ENCODE data around the gene ENOX1. TPM values are rescaled to one million over a fixed set of nuclear protein-coding genes. Genes with fewer than 3 reads are reported as not detected.
A peak's percentile ranks its signal among the peaks of the same experiment; 100 is the strongest.

Gene ENOX1
- polyA plus RNA-seq, 1 donor = 3.0 TPM

- H3K9me3 ChIP-seq (ENCODE audit: control insufficient read depth, low read depth, low read length) = no peaks in the 10 kb centered on the region
- H3K27ac ChIP-seq (ENCODE audit: low read length) = no peak overlapping the region
- DNase-seq = no peak
- no peaks in the 10 kb centered on the region for H3K36me3 ChIP-seq (ENCODE audit: control insufficient read depth, insufficient read depth, low read length)
- H3K4me3 ChIP-seq (ENCODE audit: low read length) = no peak overlapping the region
- no peaks in the 10 kb centered on the region for H3K27me3 ChIP-seq (ENCODE audit: control insufficient read depth, insufficient read depth, low read length)
- no peaks in the 10 kb centered on the region for H3K4me1 ChIP-seq (ENCODE audit: control insufficient read depth, insufficient read depth, low read length)
Measured at GRCh38 chr13:43522788-43523187, 264.0 kb downstream of the ENOX1 start.

GRCh38 chr13:43520351-43520750, 266.4 kb downstream of the ENOX1 start:
- Histone ChIP-seq H3K9me3 (ENCODE audit: control insufficient read depth, low read depth, low read length) (no peaks in the 10 kb centered on the region), H3K36me3 (ENCODE audit: control insufficient read depth, insufficient read depth, low read length) (no peaks in the 10 kb centered on the region), H3K4me3 (ENCODE audit: low read length) (no peak overlapping the region), H3K4me1 (ENCODE audit: control insufficient read depth, insufficient read depth, low read length) (no peaks in the 10 kb centered on the region), H3K27me3 (ENCODE audit: control insufficient read depth, insufficient read depth, low read length) (no peaks in the 10 kb centered on the region), H3K27ac (ENCODE audit: low read length) (no peak overlapping the region)
- no peak for DNase-seq
- WGBS (ENCODE audit: insufficient coverage, low lambda C conversion rate) = 72% methylated on average over 4 of the region's 5 CpGs

- H3K4me1 ChIP-seq (ENCODE audit: control insufficient read depth, insufficient read depth, low read length) = no peaks in the 10 kb centered on the region
- no peaks in the 10 kb centered on the region for H3K27me3 ChIP-seq (ENCODE audit: control insufficient read depth, insufficient read depth, low read length)
- H3K36me3 ChIP-seq (ENCODE audit: control insufficient read depth, insufficient read depth, low read length) = no peaks in the 10 kb centered on the region
- no peaks in the 10 kb centered on the region for H3K9me3 ChIP-seq (ENCODE audit: control insufficient read depth, low read depth, low read length)
- H3K4me3 ChIP-seq (ENCODE audit: low read length) = no peak overlapping the region
- DNase-seq = no peak
- no peak overlapping the region for H3K27ac ChIP-seq (ENCODE audit: low read length)
Measured at GRCh38 chr13:43518833-43519232, 267.9 kb downstream of the ENOX1 start.

GRCh38 chr13:43516401-43516833, 270.4 kb downstream of the ENOX1 start:
- H3K27me3 ChIP-seq (ENCODE audit: control insufficient read depth, insufficient read depth, low read length) = no peaks in the 10 kb centered on the region
- peak; percentile 5 to 26 for DNase-seq
- WGBS (ENCODE audit: insufficient coverage, low lambda C conversion rate) = no CpG with 5 or more reads among the region's 2 CpGs
- no peaks in the 10 kb centered on the region for H3K36me3 ChIP-seq (ENCODE audit: control insufficient read depth, insufficient read depth, low read length)
- no peaks in the 10 kb centered on the region for H3K9me3 ChIP-seq (ENCODE audit: control insufficient read depth, low read depth, low read length)
- H3K4me1 ChIP-seq (ENCODE audit: control insufficient read depth, insufficient read depth, low read length) = no peaks in the 10 kb centered on the region
- H3K4me3 ChIP-seq (ENCODE audit: low read length) = no peak overlapping the region
- H3K27ac ChIP-seq (ENCODE audit: low read length) = no peak overlapping the region

- WGBS (ENCODE audit: insufficient coverage, low lambda C conversion rate) = no CpG with 5 or more reads among the region's 1 CpG
- no peak for DNase-seq
- no peaks in the 10 kb centered on the region for H3K9me3 ChIP-seq (ENCODE audit: control insufficient read depth, low read depth, low read length)
- H3K27me3 ChIP-seq (ENCODE audit: control insufficient read depth, insufficient read depth, low read length) = no peaks in the 10 kb centered on the region
- H3K27ac ChIP-seq (ENCODE audit: low read length) = no peak overlapping the region
- H3K4me1 ChIP-seq (ENCODE audit: control insufficient read depth, insufficient read depth, low read length) = no peaks in the 10 kb centered on the region
- H3K36me3 ChIP-seq (ENCODE audit: control insufficient read depth, insufficient read depth, low read length) = no peaks in the 10 kb centered on the region
- H3K4me3 ChIP-seq (ENCODE audit: low read length) = no peak overlapping the region
Measured at GRCh38 chr13:43515531-43515930, 271.2 kb downstream of the ENOX1 start.

- Histone ChIP-seq H3K27ac (ENCODE audit: low read length) (no peak overlapping the region), H3K9me3 (ENCODE audit: control insufficient read depth, low read depth, low read length) (no peaks in the 10 kb centered on the region), H3K4me1 (ENCODE audit: control insufficient read depth, insufficient read depth, low read length) (no peaks in the 10 kb centered on the region), H3K4me3 (ENCODE audit: low read length) (no peak overlapping the region), H3K27me3 (ENCODE audit: control insufficient read depth, insufficient read depth, low read length) (no peaks in the 10 kb centered on the region), H3K36me3 (ENCODE audit: control insufficient read depth, insufficient read depth, low read length) (no peaks in the 10 kb centered on the region)
- DNase-seq = no peak
- no CpG with 5 or more reads among the region's 1 CpG for WGBS (ENCODE audit: insufficient coverage, low lambda C conversion rate)
Measured at GRCh38 chr13:43514311-43514710, 272.5 kb downstream of the ENOX1 start.

- Histone ChIP-seq H3K4me1 (ENCODE audit: control insufficient read depth, insufficient read depth, low read length) (no peaks in the 10 kb centered on the region), H3K27me3 (ENCODE audit: control insufficient read depth, insufficient read depth, low read length) (no peaks in the 10 kb centered on the region), H3K4me3 (ENCODE audit: low read length) (no peak overlapping the region), H3K36me3 (ENCODE audit: control insufficient read depth, insufficient read depth, low read length) (no peaks in the 10 kb centered on the region), H3K9me3 (ENCODE audit: control insufficient read depth, low read depth, low read length) (no peaks in the 10 kb centered on the region), H3K27ac (ENCODE audit: low read length) (no peak overlapping the region)
- 100% methylated on average over 1 of the region's 2 CpGs for WGBS (ENCODE audit: insufficient coverage, low lambda C conversion rate)
- DNase-seq = no peak
Measured at GRCh38 chr13:43512221-43512620, 274.6 kb downstream of the ENOX1 start.

GRCh38 chr13:43510956-43511901, 275.5 kb downstream of the ENOX1 start:
- Histone ChIP-seq H3K9me3 (ENCODE audit: control insufficient read depth, low read depth, low read length) (no peaks in the 10 kb centered on the region), H3K27ac (ENCODE audit: low read length) (no peak overlapping the region), H3K4me3 (ENCODE audit: low read length) (no peak overlapping the region), H3K4me1 (ENCODE audit: control insufficient read depth, insufficient read depth, low read length) (no peaks in the 10 kb centered on the region), H3K27me3 (ENCODE audit: control insufficient read depth, insufficient read depth, low read length) (no peaks in the 10 kb centered on the region), H3K36me3 (ENCODE audit: control insufficient read depth, insufficient read depth, low read length) (no peaks in the 10 kb centered on the region)
- 100% methylated on average over 2 of the region's 6 CpGs for WGBS (ENCODE audit: insufficient coverage, low lambda C conversion rate)
- no peak for DNase-seq

- no peaks in the 10 kb centered on the region for H3K9me3 ChIP-seq (ENCODE audit: control insufficient read depth, low read depth, low read length)
- no peaks in the 10 kb centered on the region for H3K36me3 ChIP-seq (ENCODE audit: control insufficient read depth, insufficient read depth, low read length)
- H3K27me3 ChIP-seq (ENCODE audit: control insufficient read depth, insufficient read depth, low read length) = no peaks in the 10 kb centered on the region
- no peak overlapping the region for H3K27ac ChIP-seq (ENCODE audit: low read length)
- no peaks in the 10 kb centered on the region for H3K4me1 ChIP-seq (ENCODE audit: control insufficient read depth, insufficient read depth, low read length)
- WGBS (ENCODE audit: insufficient coverage, low lambda C conversion rate) = no CpG with 5 or more reads among the region's 1 CpG
- no peak for DNase-seq
- no peak overlapping the region for H3K4me3 ChIP-seq (ENCODE audit: low read length)
Measured at GRCh38 chr13:43495732-43496131, 291.0 kb downstream of the ENOX1 start.

- Histone ChIP-seq H3K27me3 (ENCODE audit: control insufficient read depth, insufficient read depth, low read length) (no peaks in the 10 kb centered on the region), H3K4me1 (ENCODE audit: control insufficient read depth, insufficient read depth, low read length) (no peaks in the 10 kb centered on the region), H3K27ac (ENCODE audit: low read length) (no peak overlapping the region), H3K36me3 (ENCODE audit: control insufficient read depth, insufficient read depth, low read length) (no peaks in the 10 kb centered on the region), H3K4me3 (ENCODE audit: low read length) (no peak overlapping the region), H3K9me3 (ENCODE audit: control insufficient read depth, low read depth, low read length) (no peaks in the 10 kb centered on the region)
- WGBS (ENCODE audit: insufficient coverage, low lambda C conversion rate) = 80% methylated on average over 1 of the region's 4 CpGs
- no peak for DNase-seq
Measured at GRCh38 chr13:43494206-43494605, 292.6 kb downstream of the ENOX1 start.

GRCh38 chr13:43493496-43494000, 293.2 kb downstream of the ENOX1 start:
- WGBS (ENCODE audit: insufficient coverage, low lambda C conversion rate) = no CpG with 5 or more reads among the region's 3 CpGs

More at GRCh38 chr13:43493496-43494000, 293.2 kb downstream of the ENOX1 start:
- no peaks in the 10 kb centered on the region for H3K27me3 ChIP-seq (ENCODE audit: control insufficient read depth, insufficient read depth, low read length)
- no peak overlapping the region for H3K27ac ChIP-seq (ENCODE audit: low read length)
- H3K36me3 ChIP-seq (ENCODE audit: control insufficient read depth, insufficient read depth, low read length) = no peaks in the 10 kb centered on the region
- H3K9me3 ChIP-seq (ENCODE audit: control insufficient read depth, low read depth, low read length) = no peaks in the 10 kb centered on the region
- no peak overlapping the region for H3K4me3 ChIP-seq (ENCODE audit: low read length)
- H3K4me1 ChIP-seq (ENCODE audit: control insufficient read depth, insufficient read depth, low read length) = no peaks in the 10 kb centered on the region
- DNase-seq = no peak

Data from large intestine (tissue), 3 donors.